ENCODE results near the gene PPT1. TPM values are rescaled to one million over a fixed set of nuclear protein-coding genes. Genes with fewer than 3 reads are reported as not detected.

PPT1 gene
- polyA plus RNA-seq, 1 of the 3 experiments (the other 2 are of a cell fraction), result 26.0 TPM

DNA sequence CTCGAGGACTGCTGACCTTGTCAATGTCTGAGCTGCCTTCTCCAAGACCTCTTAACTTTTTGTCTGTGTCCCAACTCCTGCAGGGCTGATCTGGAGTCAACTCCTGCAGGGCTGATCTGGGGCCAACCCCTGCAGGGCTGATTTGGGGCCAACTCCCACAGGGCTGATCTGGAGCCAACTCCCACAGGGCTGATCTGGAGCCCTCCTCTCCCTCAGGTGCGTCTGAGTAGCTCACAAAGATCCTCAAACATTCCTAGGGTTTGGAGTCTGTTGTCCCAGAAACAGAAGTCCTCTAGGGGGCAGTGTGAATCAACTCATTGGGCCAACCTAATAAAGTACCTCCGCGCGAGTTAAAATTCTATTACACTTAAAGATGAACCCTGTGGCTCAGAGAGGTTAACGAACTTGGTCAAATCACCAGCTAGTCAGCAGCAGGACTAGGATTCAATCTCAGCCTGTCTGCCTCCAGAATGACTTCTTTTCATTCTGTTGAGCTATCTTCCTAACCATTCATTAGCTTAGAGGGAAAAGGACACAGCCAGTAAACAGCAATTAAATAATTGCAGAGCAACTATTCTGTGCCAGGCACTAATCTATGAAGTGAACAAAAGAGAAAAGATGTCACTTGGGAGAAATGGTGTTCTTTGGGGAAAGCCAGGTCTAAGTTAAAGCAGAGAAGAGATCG lies 47.0 kb upstream of the PPT1 start (continued):
- TF ChIP-seq SIN3A (IDR thresholded peaks at IDR 0.05; ENCODE audit: borderline replicate concordance, low read depth, low read length) (no peak), RXRA (IDR thresholded peaks at IDR 0.05; ENCODE audit: borderline replicate concordance, low read depth) (no peak), GABPA (IDR thresholded peaks at IDR 0.05; ENCODE audit: low read depth) (no peak), RAD21 (IDR thresholded peaks at IDR 0.05; ENCODE audit: low read length) (peak; percentile 88), JUND (IDR thresholded peaks at IDR 0.05) (no peak)
- TF ChIP-seq, protein P1, sequence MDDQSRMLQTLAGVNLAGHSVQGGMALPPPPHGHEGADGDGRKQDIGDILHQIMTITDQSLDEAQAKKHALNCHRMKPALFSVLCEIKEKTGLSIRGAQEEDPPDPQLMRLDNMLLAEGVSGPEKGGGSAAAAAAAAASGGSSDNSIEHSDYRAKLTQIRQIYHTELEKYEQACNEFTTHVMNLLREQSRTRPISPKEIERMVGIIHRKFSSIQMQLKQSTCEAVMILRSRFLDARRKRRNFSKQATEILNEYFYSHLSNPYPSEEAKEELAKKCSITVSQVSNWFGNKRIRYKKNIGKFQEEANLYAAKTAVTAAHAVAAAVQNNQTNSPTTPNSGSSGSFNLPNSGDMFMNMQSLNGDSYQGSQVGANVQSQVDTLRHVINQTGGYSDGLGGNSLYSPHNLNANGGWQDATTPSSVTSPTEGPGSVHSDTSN (IDR thresholded peaks at IDR 0.05), result no peak
- TF ChIP-seq, protein P2, sequence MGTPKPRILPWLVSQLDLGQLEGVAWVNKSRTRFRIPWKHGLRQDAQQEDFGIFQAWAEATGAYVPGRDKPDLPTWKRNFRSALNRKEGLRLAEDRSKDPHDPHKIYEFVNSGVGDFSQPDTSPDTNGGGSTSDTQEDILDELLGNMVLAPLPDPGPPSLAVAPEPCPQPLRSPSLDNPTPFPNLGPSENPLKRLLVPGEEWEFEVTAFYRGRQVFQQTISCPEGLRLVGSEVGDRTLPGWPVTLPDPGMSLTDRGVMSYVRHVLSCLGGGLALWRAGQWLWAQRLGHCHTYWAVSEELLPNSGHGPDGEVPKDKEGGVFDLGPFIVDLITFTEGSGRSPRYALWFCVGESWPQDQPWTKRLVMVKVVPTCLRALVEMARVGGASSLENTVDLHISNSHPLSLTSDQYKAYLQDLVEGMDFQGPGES (IDR thresholded peaks at IDR 0.05; ENCODE audit: low read depth, low read length), result no peak
- TF ChIP-seq, protein P3, sequence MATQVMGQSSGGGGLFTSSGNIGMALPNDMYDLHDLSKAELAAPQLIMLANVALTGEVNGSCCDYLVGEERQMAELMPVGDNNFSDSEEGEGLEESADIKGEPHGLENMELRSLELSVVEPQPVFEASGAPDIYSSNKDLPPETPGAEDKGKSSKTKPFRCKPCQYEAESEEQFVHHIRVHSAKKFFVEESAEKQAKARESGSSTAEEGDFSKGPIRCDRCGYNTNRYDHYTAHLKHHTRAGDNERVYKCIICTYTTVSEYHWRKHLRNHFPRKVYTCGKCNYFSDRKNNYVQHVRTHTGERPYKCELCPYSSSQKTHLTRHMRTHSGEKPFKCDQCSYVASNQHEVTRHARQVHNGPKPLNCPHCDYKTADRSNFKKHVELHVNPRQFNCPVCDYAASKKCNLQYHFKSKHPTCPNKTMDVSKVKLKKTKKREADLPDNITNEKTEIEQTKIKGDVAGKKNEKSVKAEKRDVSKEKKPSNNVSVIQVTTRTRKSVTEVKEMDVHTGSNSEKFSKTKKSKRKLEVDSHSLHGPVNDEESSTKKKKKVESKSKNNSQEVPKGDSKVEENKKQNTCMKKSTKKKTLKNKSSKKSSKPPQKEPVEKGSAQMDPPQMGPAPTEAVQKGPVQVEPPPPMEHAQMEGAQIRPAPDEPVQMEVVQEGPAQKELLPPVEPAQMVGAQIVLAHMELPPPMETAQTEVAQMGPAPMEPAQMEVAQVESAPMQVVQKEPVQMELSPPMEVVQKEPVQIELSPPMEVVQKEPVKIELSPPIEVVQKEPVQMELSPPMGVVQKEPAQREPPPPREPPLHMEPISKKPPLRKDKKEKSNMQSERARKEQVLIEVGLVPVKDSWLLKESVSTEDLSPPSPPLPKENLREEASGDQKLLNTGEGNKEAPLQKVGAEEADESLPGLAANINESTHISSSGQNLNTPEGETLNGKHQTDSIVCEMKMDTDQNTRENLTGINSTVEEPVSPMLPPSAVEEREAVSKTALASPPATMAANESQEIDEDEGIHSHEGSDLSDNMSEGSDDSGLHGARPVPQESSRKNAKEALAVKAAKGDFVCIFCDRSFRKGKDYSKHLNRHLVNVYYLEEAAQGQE (IDR thresholded peaks at IDR 0.05; ENCODE audit: low read depth, low read length), result no peak

DNA sequence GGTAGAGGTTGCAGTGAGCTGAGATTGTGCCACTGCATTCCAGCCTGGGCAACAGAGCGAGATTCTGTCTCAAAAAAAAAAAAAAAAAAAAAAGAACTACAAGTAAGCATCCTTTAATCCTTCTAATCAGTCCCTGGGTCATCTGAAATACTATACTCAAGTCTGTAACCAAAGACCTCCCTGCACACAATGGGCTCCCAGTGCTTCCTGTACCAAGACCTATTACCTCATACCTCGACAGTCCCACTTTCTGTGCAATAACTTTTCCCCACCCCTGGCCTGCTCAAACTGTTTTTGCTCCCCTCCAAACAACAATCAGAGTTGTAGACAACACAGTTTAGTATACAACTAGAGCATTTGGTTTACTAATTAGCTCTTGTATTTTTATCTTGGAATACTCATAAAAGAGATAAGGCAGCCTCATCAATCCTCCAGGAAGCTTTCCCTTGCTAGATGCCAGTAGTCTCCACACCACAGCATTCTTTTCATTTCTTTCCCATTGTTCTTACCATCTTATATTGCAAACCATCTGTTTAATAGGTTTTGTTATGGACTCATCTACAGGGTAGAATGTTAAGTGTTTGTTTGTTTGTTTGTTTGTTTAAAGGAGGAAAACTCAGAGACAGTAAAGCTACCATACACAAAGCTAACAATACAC lies 45.0 kb upstream of the PPT1 start:
- Histone ChIP-seq H3K4me1 (ENCODE audit: control insufficient read depth in 1 of 2, insufficient read depth in 2 of 2, low read depth in 1 of 2, low read length in 1 of 2) (peaks cover 0 to 8% of the 10 kb centered on the region in 2 experiments; a peak in 1 of 4 replicates), H3K9ac (no peak overlapping the region), H3K4me3 (ENCODE audit: low read depth in 2 of 2, low read length in 1 of 2) (no peak overlapping the region), H3K79me2 (ENCODE audit: insufficient read depth) (no peaks in the 10 kb centered on the region), H3K27me3 (ENCODE audit: insufficient read depth) (no peaks in the 10 kb centered on the region; the same call in 1 of the 2 replicates), H3K4me2 (no peak overlapping the region), H3F3A (replicated peaks; ENCODE audit: insufficient read depth) (peaks cover 7% of the 10 kb centered on the region), H2AFZ (ENCODE audit: low read depth) (peak overlapping the region; percentile 49; the same call in 1 of the 2 replicates), H3K27ac (ENCODE audit: low read depth in 2 of 2, low read length in 1 of 2) (no peak overlapping the region), H4K20me1 (ENCODE audit: insufficient read depth) (no peaks in the 10 kb centered on the region), H3K36me3 (replicated peaks in 1 of 2; ENCODE audit: control insufficient read depth in 1 of 2, insufficient read depth in 2 of 2, low read length in 1 of 2) (no peaks in the 10 kb centered on the region), H3K9me3 (no peaks in the 10 kb centered on the region), H3K9me2 (no peaks in the 10 kb centered on the region)
- no peak for DNase-seq
- ChIA-PET POLR2A (no interaction called here), CTCF (interaction anchor here (1.5 to 8.8 kb wide), 7 partner anchors 11 to 297 kb away, joined by 4 to 172 read pairs (median 27); no protein-coding TSS in a partner anchor)
- WGBS (ENCODE audit: low lambda C conversion rate), result 67% methylated on average over 2 of the region's 2 CpGs
- TF ChIP-seq, protein P4, sequence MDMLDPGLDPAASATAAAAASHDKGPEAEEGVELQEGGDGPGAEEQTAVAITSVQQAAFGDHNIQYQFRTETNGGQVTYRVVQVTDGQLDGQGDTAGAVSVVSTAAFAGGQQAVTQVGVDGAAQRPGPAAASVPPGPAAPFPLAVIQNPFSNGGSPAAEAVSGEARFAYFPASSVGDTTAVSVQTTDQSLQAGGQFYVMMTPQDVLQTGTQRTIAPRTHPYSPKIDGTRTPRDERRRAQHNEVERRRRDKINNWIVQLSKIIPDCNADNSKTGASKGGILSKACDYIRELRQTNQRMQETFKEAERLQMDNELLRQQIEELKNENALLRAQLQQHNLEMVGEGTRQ (IDR thresholded peaks at IDR 0.05; ENCODE audit: borderline replicate concordance, low read depth, low read length), result no peak
- TF ChIP-seq SIN3A (IDR thresholded peaks at IDR 0.05; ENCODE audit: borderline replicate concordance, low read depth, low read length), result no peak
- TF ChIP-seq, protein P3 (IDR thresholded peaks at IDR 0.05; ENCODE audit: low read depth, low read length), result no peak
- no peak for TF ChIP-seq ELF1 (IDR thresholded peaks at IDR 0.05)
- TF ChIP-seq, protein P5, sequence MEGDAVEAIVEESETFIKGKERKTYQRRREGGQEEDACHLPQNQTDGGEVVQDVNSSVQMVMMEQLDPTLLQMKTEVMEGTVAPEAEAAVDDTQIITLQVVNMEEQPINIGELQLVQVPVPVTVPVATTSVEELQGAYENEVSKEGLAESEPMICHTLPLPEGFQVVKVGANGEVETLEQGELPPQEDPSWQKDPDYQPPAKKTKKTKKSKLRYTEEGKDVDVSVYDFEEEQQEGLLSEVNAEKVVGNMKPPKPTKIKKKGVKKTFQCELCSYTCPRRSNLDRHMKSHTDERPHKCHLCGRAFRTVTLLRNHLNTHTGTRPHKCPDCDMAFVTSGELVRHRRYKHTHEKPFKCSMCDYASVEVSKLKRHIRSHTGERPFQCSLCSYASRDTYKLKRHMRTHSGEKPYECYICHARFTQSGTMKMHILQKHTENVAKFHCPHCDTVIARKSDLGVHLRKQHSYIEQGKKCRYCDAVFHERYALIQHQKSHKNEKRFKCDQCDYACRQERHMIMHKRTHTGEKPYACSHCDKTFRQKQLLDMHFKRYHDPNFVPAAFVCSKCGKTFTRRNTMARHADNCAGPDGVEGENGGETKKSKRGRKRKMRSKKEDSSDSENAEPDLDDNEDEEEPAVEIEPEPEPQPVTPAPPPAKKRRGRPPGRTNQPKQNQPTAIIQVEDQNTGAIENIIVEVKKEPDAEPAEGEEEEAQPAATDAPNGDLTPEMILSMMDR (IDR thresholded peaks at IDR 0.05), result no peak
- TF ChIP-seq POLR2AphosphoS5 (IDR thresholded peaks at IDR 0.05; ENCODE audit: low read depth, low read length), result no peak
- no peak for TF ChIP-seq TAF1 (IDR thresholded peaks at IDR 0.05; ENCODE audit: borderline replicate concordance, low read depth, low read length)
- TF ChIP-seq, protein P6, sequence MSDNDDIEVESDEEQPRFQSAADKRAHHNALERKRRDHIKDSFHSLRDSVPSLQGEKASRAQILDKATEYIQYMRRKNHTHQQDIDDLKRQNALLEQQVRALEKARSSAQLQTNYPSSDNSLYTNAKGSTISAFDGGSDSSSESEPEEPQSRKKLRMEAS (IDR thresholded peaks at IDR 0.05; ENCODE audit: low read depth), result no peak
- TF ChIP-seq TEAD4 (IDR thresholded peaks at IDR 0.05; ENCODE audit: borderline replicate concordance, insufficient read depth), result no peak

Measured in SK-N-SH (cell line).